Measurements from ENCODE around the gene SNX19.

The SNX19 gene

DNA sequence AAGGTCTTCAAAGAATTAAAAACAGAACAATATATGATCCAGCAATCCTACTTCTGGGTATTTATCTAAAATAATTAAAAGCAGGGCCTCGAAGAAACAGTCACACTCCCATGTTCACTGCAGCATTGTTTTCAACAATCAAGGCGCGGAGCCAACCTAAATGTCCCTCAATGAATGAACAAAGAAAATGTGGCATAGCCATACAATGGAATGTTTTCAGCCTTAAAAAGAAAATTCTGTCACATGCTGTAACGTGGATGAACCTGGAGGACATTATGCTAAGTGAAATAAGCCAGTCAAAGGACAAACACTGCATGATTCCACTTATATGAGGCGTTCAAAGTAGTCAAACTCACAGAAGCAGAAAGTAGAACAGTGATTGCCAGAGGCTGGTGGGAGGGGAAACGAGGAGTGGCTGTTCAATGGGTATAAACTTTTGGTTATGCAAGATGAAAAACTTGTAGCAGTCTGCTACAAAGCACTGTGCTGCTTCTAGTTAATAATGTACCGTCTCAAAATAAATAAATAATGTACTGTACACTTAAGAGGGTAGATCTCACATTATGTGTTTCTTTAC, 41.2 kb downstream of the SNX19 start:
- H3K4me1 ChIP-seq (ENCODE audit: control insufficient read depth, insufficient read depth, low read length) = no peaks in the 10 kb centered on the region
- H3K27ac ChIP-seq (ENCODE audit: insufficient read depth, low read depth, low read length, poor library complexity, severe bottlenecking) = no peak overlapping the region
- peaks cover 22% of the 10 kb centered on the region for H3K36me3 ChIP-seq (ENCODE audit: control insufficient read depth, insufficient read depth, low read length)
- H3K27me3 ChIP-seq (ENCODE audit: control insufficient read depth, insufficient read depth, low read length, poor library complexity, severe bottlenecking) = no peaks in the 10 kb centered on the region
- WGBS, 2 experiments = 94% methylated on average over 6 of the region's 7 CpGs
- H3K4me3 ChIP-seq (ENCODE audit: insufficient read depth, low read depth, low read length) = no peak overlapping the region
- no peaks in the 10 kb centered on the region for H3K9me3 ChIP-seq (ENCODE audit: control insufficient read depth, low read length)

DNA sequence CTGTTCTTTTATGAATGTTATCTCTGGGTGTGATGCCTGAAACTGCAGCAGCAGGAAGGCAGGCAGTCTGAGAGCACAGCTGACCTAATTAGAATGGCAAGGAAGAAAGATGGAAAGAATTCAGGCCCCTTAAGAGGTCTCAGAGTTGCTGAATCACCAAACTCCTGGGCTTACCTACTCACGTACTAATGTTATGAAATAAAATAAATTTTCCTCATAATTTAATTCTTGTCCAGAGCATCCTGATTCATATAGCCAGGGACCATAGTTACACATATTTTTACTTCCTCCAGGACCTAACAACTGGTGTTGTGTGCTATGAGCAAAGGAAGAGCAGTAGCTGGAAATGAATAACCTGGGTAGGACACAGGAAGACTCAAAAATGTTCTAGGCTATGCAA, 41.9 kb downstream of the SNX19 start:
- Histone ChIP-seq H3K9me3 (ENCODE audit: control insufficient read depth, low read length) (no peaks in the 10 kb centered on the region), H3K4me3 (ENCODE audit: insufficient read depth, low read depth, low read length) (no peak overlapping the region), H3K27me3 (ENCODE audit: control insufficient read depth, insufficient read depth, low read length, poor library complexity, severe bottlenecking) (no peaks in the 10 kb centered on the region), H3K4me1 (ENCODE audit: control insufficient read depth, insufficient read depth, low read length) (no peaks in the 10 kb centered on the region), H3K27ac (ENCODE audit: insufficient read depth, low read depth, low read length, poor library complexity, severe bottlenecking) (no peak overlapping the region), H3K36me3 (ENCODE audit: control insufficient read depth, insufficient read depth, low read length) (peaks cover 16% of the 10 kb centered on the region)
- 0% methylated on average over 1 of the region's 1 CpG for WGBS, 2 experiments

DNA sequence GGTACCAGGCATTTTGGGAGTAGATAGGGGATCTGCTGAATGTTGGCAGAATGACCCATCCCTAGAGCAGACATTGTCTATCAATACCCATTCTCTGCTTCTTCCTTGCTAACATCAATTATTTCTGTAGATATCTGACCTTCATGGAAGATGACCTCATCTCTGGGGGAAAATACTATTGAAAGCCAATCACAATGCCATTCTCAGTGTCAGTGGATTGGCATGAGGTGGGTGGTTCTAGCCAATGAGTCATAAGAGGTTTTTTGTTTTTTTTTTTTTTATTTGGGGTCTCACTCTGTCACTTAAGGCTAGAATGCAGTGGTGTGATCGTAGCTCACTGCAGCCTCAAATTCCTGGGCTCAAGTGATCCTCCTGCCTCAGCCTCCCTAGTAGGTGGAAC, 42.5 kb downstream of the SNX19 start:
- Histone ChIP-seq H3K36me3 (ENCODE audit: control insufficient read depth, insufficient read depth, low read length) (peaks cover 11% of the 10 kb centered on the region), H3K4me1 (ENCODE audit: control insufficient read depth, insufficient read depth, low read length) (no peaks in the 10 kb centered on the region), H3K27ac (ENCODE audit: insufficient read depth, low read depth, low read length, poor library complexity, severe bottlenecking) (no peak overlapping the region), H3K9me3 (ENCODE audit: control insufficient read depth, low read length) (no peaks in the 10 kb centered on the region), H3K4me3 (ENCODE audit: insufficient read depth, low read depth, low read length) (no peak overlapping the region), H3K27me3 (ENCODE audit: control insufficient read depth, insufficient read depth, low read length, poor library complexity, severe bottlenecking) (no peaks in the 10 kb centered on the region)
- WGBS, 2 experiments = 90 to 95% methylated on average over 1 of the region's 1 CpG

DNA sequence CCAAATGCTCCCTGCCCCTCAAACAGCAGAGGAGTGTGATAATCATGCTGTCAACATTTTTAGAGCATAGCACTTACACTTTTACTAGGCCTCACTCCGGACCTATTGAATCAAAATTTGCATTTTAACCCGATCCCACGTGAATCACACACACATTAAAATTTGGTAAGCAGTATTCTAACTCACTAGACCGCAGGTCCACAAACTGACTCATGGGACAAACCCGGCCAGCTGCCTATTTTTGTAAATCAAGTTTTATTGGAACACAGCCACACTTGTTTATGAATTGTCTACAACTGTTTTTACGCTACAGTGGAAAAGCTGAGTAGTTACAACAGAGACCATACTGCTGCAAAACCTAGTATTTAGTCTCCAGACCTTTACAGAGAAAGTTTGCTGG, 43.3 kb downstream of the SNX19 start:
- Histone ChIP-seq H3K4me1 (ENCODE audit: control insufficient read depth, insufficient read depth, low read length) (peaks cover 3% of the 10 kb centered on the region), H3K4me3 (ENCODE audit: insufficient read depth, low read depth, low read length) (no peak overlapping the region), H3K36me3 (ENCODE audit: control insufficient read depth, insufficient read depth, low read length) (peaks cover 11% of the 10 kb centered on the region), H3K27me3 (ENCODE audit: control insufficient read depth, insufficient read depth, low read length, poor library complexity, severe bottlenecking) (no peaks in the 10 kb centered on the region), H3K9me3 (ENCODE audit: control insufficient read depth, low read length) (no peaks in the 10 kb centered on the region), H3K27ac (ENCODE audit: insufficient read depth, low read depth, low read length, poor library complexity, severe bottlenecking) (no peak overlapping the region)
- WGBS, 2 experiments = 93 to 94% methylated on average over 6 of the region's 6 CpGs

DNA sequence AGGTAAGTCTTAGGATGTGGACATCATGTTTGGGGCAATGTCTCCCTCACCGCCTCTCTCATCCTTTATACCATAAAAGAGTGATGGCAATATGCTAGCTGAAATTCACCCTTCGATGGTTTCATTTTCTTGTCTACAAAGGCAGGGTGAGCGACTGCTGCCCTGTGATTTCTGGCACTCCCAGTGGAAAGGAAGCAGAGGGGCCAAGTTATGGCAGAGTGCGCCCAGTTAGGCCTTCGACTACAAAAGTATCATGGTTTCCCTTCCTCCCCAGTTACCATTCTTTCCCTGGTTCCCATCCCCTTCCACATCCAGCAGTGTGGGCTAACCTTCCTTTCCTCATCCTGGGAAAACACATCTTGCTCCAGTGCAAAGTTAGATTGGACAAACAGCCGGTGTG, 43.8 kb downstream of the SNX19 start:
- H3K27me3 ChIP-seq (ENCODE audit: control insufficient read depth, insufficient read depth, low read length, poor library complexity, severe bottlenecking) = no peaks in the 10 kb centered on the region
- H3K4me1 ChIP-seq (ENCODE audit: control insufficient read depth, insufficient read depth, low read length) = peaks cover 3% of the 10 kb centered on the region
- peaks cover 11% of the 10 kb centered on the region for H3K36me3 ChIP-seq (ENCODE audit: control insufficient read depth, insufficient read depth, low read length)
- H3K9me3 ChIP-seq (ENCODE audit: control insufficient read depth, low read length) = no peaks in the 10 kb centered on the region
- H3K27ac ChIP-seq (ENCODE audit: insufficient read depth, low read depth, low read length, poor library complexity, severe bottlenecking) = no peak overlapping the region
- H3K4me3 ChIP-seq (ENCODE audit: insufficient read depth, low read depth, low read length) = no peak overlapping the region
- 73 to 79% methylated on average over 5 to 6 of the region's 6 CpGs for WGBS, 2 experiments

DNA sequence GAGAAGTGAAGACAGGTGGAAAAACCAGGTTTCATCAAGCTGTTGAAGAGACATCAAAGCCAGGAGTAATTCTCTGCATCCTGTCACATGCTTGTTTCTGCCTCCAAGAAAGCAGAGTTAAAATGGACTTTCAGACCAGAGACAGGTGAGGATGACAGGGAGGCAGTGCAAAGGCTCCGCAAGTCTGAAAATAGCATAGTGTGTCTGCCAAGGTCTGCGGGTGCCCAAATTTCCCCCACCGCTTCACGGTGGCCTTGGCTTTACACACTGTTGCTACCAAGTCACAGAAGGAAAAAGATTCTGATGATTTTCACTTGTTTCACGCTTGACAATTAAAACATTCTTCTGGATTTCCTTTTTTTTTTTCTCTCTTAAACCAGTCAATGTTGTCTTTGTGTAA, 44.2 kb downstream of the SNX19 start:
- Histone ChIP-seq H3K27me3 (ENCODE audit: control insufficient read depth, insufficient read depth, low read length, poor library complexity, severe bottlenecking) (no peaks in the 10 kb centered on the region), H3K36me3 (ENCODE audit: control insufficient read depth, insufficient read depth, low read length) (peaks cover 9% of the 10 kb centered on the region), H3K4me1 (ENCODE audit: control insufficient read depth, insufficient read depth, low read length) (peaks cover 3% of the 10 kb centered on the region), H3K9me3 (ENCODE audit: control insufficient read depth, low read length) (no peaks in the 10 kb centered on the region), H3K4me3 (ENCODE audit: insufficient read depth, low read depth, low read length) (no peak overlapping the region), H3K27ac (ENCODE audit: insufficient read depth, low read depth, low read length, poor library complexity, severe bottlenecking) (no peak overlapping the region)
- 94 to 96% methylated on average over 5 of the region's 5 CpGs for WGBS, 2 experiments

DNA sequence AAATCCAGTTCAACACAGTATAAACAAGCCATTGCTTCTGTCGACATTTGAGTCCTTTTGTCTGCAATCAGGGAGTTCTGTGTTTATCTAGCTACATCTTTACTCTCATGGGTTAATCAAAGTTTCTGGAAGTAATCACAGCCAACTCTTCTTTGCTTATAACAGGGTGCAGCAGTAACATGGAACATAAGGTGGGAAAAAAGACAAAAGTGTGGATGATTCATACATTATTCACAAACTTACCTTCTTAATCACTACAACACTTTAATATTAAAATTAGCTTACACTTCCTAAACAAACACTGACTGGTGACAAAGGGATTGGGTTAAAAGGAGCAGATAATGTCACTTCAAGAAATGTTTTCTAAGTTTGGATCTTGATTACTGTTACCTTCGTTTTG, 44.7 kb downstream of the SNX19 start:
- no peak overlapping the region for H3K27ac ChIP-seq (ENCODE audit: insufficient read depth, low read depth, low read length, poor library complexity, severe bottlenecking)
- no peaks in the 10 kb centered on the region for H3K9me3 ChIP-seq (ENCODE audit: control insufficient read depth, low read length)
- 79 to 96% methylated on average over 2 of the region's 2 CpGs for WGBS, 2 experiments
- H3K4me3 ChIP-seq (ENCODE audit: insufficient read depth, low read depth, low read length) = no peak overlapping the region
- no peaks in the 10 kb centered on the region for H3K27me3 ChIP-seq (ENCODE audit: control insufficient read depth, insufficient read depth, low read length, poor library complexity, severe bottlenecking)
- H3K36me3 ChIP-seq (ENCODE audit: control insufficient read depth, insufficient read depth, low read length) = peaks cover 7% of the 10 kb centered on the region
- H3K4me1 ChIP-seq (ENCODE audit: control insufficient read depth, insufficient read depth, low read length) = peaks cover 3% of the 10 kb centered on the region

DNA sequence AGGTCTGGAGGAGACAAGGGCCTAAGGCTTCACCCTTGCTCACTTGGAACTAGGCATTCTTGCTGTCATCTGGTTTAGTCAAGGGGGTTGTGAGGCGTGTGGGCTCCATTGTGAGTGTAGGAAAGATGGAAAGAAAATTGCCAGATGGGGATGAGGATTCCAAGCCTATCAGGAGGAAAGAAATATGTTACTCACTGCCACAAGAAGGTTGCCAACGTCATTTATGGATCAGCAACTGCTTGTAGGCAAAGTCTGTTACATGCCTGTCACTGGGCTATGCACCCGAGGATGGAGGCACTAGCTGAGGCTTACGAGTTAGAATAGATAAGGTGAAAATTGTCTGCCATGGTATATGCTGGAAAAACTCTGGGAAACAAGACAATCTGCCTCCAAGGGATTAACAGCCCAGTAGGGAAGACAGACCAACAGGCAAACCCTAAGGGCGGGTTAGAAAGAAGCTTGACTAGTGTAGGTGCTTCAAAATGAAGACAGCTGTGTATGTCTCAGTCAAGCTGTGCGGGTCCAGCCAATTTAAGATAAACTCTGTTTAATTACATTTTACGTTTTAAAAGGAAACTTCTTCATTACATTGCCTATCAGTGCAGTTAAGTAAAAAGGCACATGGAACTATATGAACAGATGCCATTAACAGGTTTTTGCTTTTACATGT, 47.4 kb downstream of the SNX19 start:
- peaks cover 9% of the 10 kb centered on the region for H3K4me1 ChIP-seq (ENCODE audit: control insufficient read depth, insufficient read depth, low read length)
- H3K36me3 ChIP-seq (ENCODE audit: control insufficient read depth, insufficient read depth, low read length) = no peaks in the 10 kb centered on the region
- WGBS, 2 experiments = 73 to 79% methylated on average over 7 of the region's 7 CpGs
- H3K9me3 ChIP-seq (ENCODE audit: control insufficient read depth, low read length) = no peaks in the 10 kb centered on the region
- H3K27me3 ChIP-seq (ENCODE audit: control insufficient read depth, insufficient read depth, low read length, poor library complexity, severe bottlenecking) = no peaks in the 10 kb centered on the region
- no peak overlapping the region for H3K27ac ChIP-seq (ENCODE audit: insufficient read depth, low read depth, low read length, poor library complexity, severe bottlenecking)
- H3K4me3 ChIP-seq (ENCODE audit: insufficient read depth, low read depth, low read length) = no peak overlapping the region

DNA sequence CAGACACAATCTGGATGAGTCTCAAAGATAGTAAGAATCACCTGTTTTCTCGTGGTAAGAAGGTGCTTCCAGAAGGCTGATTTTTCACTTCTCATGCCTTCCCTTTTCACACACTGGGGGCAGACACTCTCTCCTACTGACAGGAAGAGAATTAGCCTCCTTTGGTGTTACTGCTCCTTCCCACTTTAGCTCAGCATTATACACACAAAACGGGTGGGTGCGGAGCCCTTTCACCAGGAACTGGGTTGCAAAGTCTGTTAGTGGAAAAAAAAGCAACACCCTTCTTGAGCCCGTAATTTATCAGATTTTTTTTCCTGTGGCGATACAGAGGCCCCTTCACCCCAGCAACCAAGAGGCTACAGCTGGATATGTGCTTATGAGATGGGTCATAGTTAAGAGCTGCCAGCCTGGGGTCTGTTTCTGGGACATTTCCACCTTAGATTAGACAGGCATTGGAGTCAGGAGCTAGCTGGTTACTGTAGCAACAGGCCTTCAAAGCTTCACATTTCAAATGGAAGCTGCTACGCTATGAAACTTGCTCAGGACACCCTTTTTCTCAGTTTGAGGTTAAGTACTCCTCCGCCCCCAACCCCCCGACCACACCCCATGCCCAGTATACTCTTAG, 48.1 kb downstream of the SNX19 start:
- no peaks in the 10 kb centered on the region for H3K36me3 ChIP-seq (ENCODE audit: control insufficient read depth, insufficient read depth, low read length)
- H3K27me3 ChIP-seq (ENCODE audit: control insufficient read depth, insufficient read depth, low read length, poor library complexity, severe bottlenecking) = no peaks in the 10 kb centered on the region
- H3K4me1 ChIP-seq (ENCODE audit: control insufficient read depth, insufficient read depth, low read length) = peaks cover 9% of the 10 kb centered on the region
- 84 to 86% methylated on average over 8 of the region's 8 CpGs for WGBS, 2 experiments
- no peaks in the 10 kb centered on the region for H3K9me3 ChIP-seq (ENCODE audit: control insufficient read depth, low read length)
- no peak overlapping the region for H3K27ac ChIP-seq (ENCODE audit: insufficient read depth, low read depth, low read length, poor library complexity, severe bottlenecking)
- no peak overlapping the region for H3K4me3 ChIP-seq (ENCODE audit: insufficient read depth, low read depth, low read length)

DNA sequence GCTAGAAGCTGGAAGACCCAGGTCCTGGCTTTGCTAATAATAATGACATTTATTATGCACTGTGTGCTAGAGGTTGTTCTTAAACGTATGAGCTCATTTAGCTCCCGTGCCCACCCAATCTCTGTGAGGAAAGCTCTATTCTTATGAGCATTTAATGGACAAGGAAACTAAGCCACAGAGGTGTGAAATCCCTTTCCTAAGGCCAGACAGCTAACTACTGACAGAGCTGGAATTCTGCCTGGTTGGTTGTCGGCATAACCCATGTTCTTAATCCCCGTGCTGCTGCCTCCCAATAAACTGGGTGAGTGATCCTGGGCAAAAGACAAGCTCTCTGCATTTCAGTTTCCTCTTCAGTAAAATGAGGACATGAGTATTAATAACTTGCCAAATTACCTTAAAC, 49.4 kb downstream of the SNX19 start:
- 90 to 95% methylated on average over 4 of the region's 4 CpGs for WGBS, 2 experiments
- Histone ChIP-seq H3K27me3 (ENCODE audit: control insufficient read depth, insufficient read depth, low read length, poor library complexity, severe bottlenecking) (no peaks in the 10 kb centered on the region), H3K4me3 (ENCODE audit: insufficient read depth, low read depth, low read length) (no peak overlapping the region), H3K4me1 (ENCODE audit: control insufficient read depth, insufficient read depth, low read length) (peaks cover 9% of the 10 kb centered on the region), H3K36me3 (ENCODE audit: control insufficient read depth, insufficient read depth, low read length) (no peaks in the 10 kb centered on the region), H3K9me3 (ENCODE audit: control insufficient read depth, low read length) (no peaks in the 10 kb centered on the region), H3K27ac (ENCODE audit: insufficient read depth, low read depth, low read length, poor library complexity, severe bottlenecking) (no peak overlapping the region)

All from ectodermal cell (in vitro differentiated cells).